A549 (cell line): ENCODE data around the gene FBXL7. TPM values are rescaled to one million over a fixed set of nuclear protein-coding genes. Genes with fewer than 3 reads are reported as not detected.

Source experiments
- ATAC-seq, 2 experiments: fragments of 200-7000 bp in 1 of 2; fragments of >200 bp in 1 of 2; cut with Nextera tagmentation in 1 of 2; cut with Tn5 transposase in 1 of 2; 3 replicates each; pipeline versions ENCODE4 v1.8.0 to v1.9.1; 2018 to 2020; ENCODE audit warnings: mild to moderate bottlenecking in 1 of 2, moderate library complexity in 1 of 2
- CTCF ChIA-PET: fragments of 300-600 bp; sonication (Branson Sonifier 250); formaldehyde crosslinking; extraction: SDS; loops from one replicate; lab custom pipeline; 2021; ENCODE audit warnings: antibody characterized with exemption, inconsistent platforms; lab: Yijun Ruan, JAX
- POLR2A ChIA-PET: fragments of 350-600 bp; formaldehyde crosslinking; extraction: SDS; loops from one replicate; lab custom pipeline; 2021; ENCODE audit warnings: antibody characterized with exemption, inconsistent platforms; lab: Yijun Ruan, JAX
- DNase-seq, 2 experiments: peaks; one replicate each; pipeline versions ENCODE4 v3.0.0 to v3.0.0-alpha.2; 2011 to 2016; ENCODE audit warnings: low read depth in 1 of 2, low spot score in 1 of 2
- FAIRE-seq: peaks from 2 replicates; lab custom pipeline; 2011; peaks lifted over from hg19 to GRCh38; lab: Jason Lieb, UNC
- H3K27ac ChIP-seq, 2 experiments: fragments of >200 bp; sonication (Bioruptor Twin); formaldehyde crosslinking; 3 replicates each; pipeline ENCODE4 v1.5.1; 2016 to 2017
- H3K4me1 ChIP-seq: fragments of >200 bp; sonication (Bioruptor Twin); formaldehyde crosslinking; 3 replicates; pipeline ENCODE4 v1.6.1; 2016
- H3K4me2 ChIP-seq: fragments of >200 bp; sonication (Bioruptor Twin); formaldehyde crosslinking; 3 replicates; pipeline ENCODE4 v1.6.1; 2016
- H3K4me3 ChIP-seq: fragments of >200 bp; sonication (Bioruptor Twin); formaldehyde crosslinking; 3 replicates; pipeline ENCODE4 v1.5.1; 2016
- H3K9me3 ChIP-seq: fragments of >200 bp; sonication (Bioruptor Twin); formaldehyde crosslinking; 3 replicates; pipeline ENCODE4 v1.6.1; 2016
- BHLHE40 ChIP-seq: IDR thresholded peaks from 2 replicates; pipeline ENCODE4 v1.6.1; 2012; ENCODE audit warnings: low read depth, low read length, inconsistent platforms
- CEBPB ChIP-seq, 2 experiments: fragments of >200 bp in 1 of 2; sonication (Bioruptor Twin) in 1 of 2; formaldehyde crosslinking in 1 of 2; IDR thresholded peaks; 2 replicates each; pipeline ENCODE4 v1.6.1; 2012 to 2016
- E2F6 ChIP-seq: IDR thresholded peaks from 2 replicates; pipeline ENCODE4 v1.6.1; 2012; ENCODE audit warnings: low read depth, borderline replicate concordance
- EHF ChIP-seq: fragments of 250-450 bp; sonication (Bioruptor Pico); IDR thresholded peaks from 2 replicates; pipeline ENCODE4 v1.5.0; 2020; ENCODE audit warnings: mild to moderate bottlenecking
- EHMT2 ChIP-seq: fragments of 200-600 bp; sonication (generic); IDR thresholded peaks from 2 replicates; pipeline ENCODE4 v1.6.1; 2016; ENCODE audit warnings: antibody characterized with exemption, low read depth, mild to moderate bottlenecking, moderate library complexity
- EP300 ChIP-seq, 2 experiments: fragments of >200 bp; sonication (Bioruptor Twin); formaldehyde crosslinking; IDR thresholded peaks; 2 replicates in 1 of 2; 3 replicates in 1 of 2; pipeline ENCODE4 v1.6.1; 2016 to 2017
- FOSB ChIP-seq: fragments of 250-450 bp; sonication (Bioruptor Pico); IDR thresholded peaks from 2 replicates; pipeline ENCODE4 v1.5.0; 2020; ENCODE audit warnings: mild to moderate bottlenecking, moderate library complexity
- FOSL2 ChIP-seq, 2 experiments: fragments of 450-650 bp in 1 of 2; fragments of >200 bp in 1 of 2; sonication (Bioruptor Twin) in 1 of 2; formaldehyde crosslinking; IDR thresholded peaks; 2 replicates each; pipeline versions ENCODE4 v1.5.0 to v1.6.1; 2016 to 2020; ENCODE audit warnings: mild to moderate bottlenecking in 1 of 2, moderate library complexity in 1 of 2
- FOXS1 ChIP-seq: fragments of 250-450 bp; sonication (Bioruptor Pico); IDR thresholded peaks from 2 replicates; pipeline ENCODE4 v1.5.0; 2020; ENCODE audit warnings: mild to moderate bottlenecking, moderate library complexity
- GATA3 ChIP-seq: IDR thresholded peaks from 2 replicates; pipeline ENCODE4 v1.6.1; 2012; ENCODE audit warnings: borderline replicate concordance
- HEYL ChIP-seq: fragments of 250-450 bp; sonication (Bioruptor Pico); IDR thresholded peaks from 2 replicates; pipeline ENCODE4 v1.8.0; 2021; ENCODE audit warnings: mild to moderate bottlenecking, moderate library complexity
- HOXB13 ChIP-seq: fragments of 250-450 bp; sonication (Bioruptor Pico); IDR thresholded peaks from 2 replicates; pipeline ENCODE4 v1.5.0; 2020; ENCODE audit warnings: low read depth, mild to moderate bottlenecking, moderate library complexity
- HOXB5 ChIP-seq: fragments of 250-450 bp; sonication (Bioruptor Pico); IDR thresholded peaks from 2 replicates; pipeline ENCODE4 v1.5.0; 2020; ENCODE audit warnings: mild to moderate bottlenecking, moderate library complexity
- MAFK ChIP-seq: fragments of 450-650 bp; IDR thresholded peaks from 2 replicates; pipeline ENCODE4 v1.6.1; 2014; ENCODE audit not compliant: partially characterized antibody
- MYC ChIP-seq: IDR thresholded peaks from 2 replicates; pipeline ENCODE4 v1.6.1; 2012; ENCODE audit warnings: mild to moderate bottlenecking, inconsistent platforms, low read length, improper control_type of control experiment, borderline replicate concordance
- PHF8 ChIP-seq: fragments of 200-600 bp; sonication (generic); IDR thresholded peaks from 2 replicates; pipeline ENCODE4 v1.6.1; 2016; ENCODE audit warnings: low read depth, mild to moderate bottlenecking, antibody characterized with exemption, moderate library complexity, borderline replicate concordance
- POLR2A ChIP-seq: IDR thresholded peaks from 2 replicates; pipeline ENCODE4 v1.6.1; 2012; ENCODE audit warnings: mild to moderate bottlenecking, low read length
- RAD21 ChIP-seq, 2 experiments: fragments of >200 bp in 1 of 2; sonication (Bioruptor Twin) in 1 of 2; formaldehyde crosslinking in 1 of 2; IDR thresholded peaks in 1 of 2; conservative IDR thresholded peaks in 1 of 2; 2 replicates in 1 of 2; 3 replicates in 1 of 2; pipeline ENCODE4 v1.6.1; 2012 to 2018; ENCODE audit warnings: inconsistent platforms in 1 of 2
- RARB ChIP-seq: fragments of 250-450 bp; sonication (Bioruptor Pico); IDR thresholded peaks from 2 replicates; pipeline ENCODE4 v1.8.0; 2021; ENCODE audit warnings: mild to moderate bottlenecking, moderate library complexity
- TP53 ChIP-seq: fragments of 250-450 bp; sonication (Bioruptor Pico); IDR thresholded peaks from 2 replicates; pipeline ENCODE4 v1.5.0; 2021; ENCODE audit warnings: mild to moderate bottlenecking, moderate library complexity
- ZC3H11A ChIP-seq: fragments of 450-650 bp; IDR thresholded peaks from 2 replicates; pipeline ENCODE4 v1.6.1; 2014; ENCODE audit warnings: antibody characterized with exemption, mild to moderate bottlenecking
- ZFP36 ChIP-seq: fragments of 450-650 bp; IDR thresholded peaks from 2 replicates; pipeline ENCODE4 v1.6.1; 2014; ENCODE audit warnings: borderline replicate concordance; ENCODE audit not compliant: partially characterized antibody
- ZNF302 ChIP-seq: fragments of 250-450 bp; sonication (Bioruptor Pico); IDR thresholded peaks from 2 replicates; pipeline ENCODE4 v1.9.0; 2021; ENCODE audit warnings: inconsistent platforms, mild to moderate bottlenecking, moderate library complexity
- WGBS: methylation state at CpG from one replicate; pipeline ENCODE4 v1.1.6; 2017; ENCODE audit errors: missing lambda C conversion rate; 5-methylcytosine and 5-hydroxymethylcytosine counted together
- polyA plus RNA-seq, 4 experiments: library from polyadenylated mRNA; depleted of rRNA in 3 of 4; stranded (reverse); fragments of >200 nt; fragmentation: RNase III in 1 of 4; extraction: RNeasy Plus Mini Kit Qiagen cat#74134 plus additional on column Dnase treatment in 1 of 4; gene quantifications; 2 replicates in 3 of 4; 3 replicates in 1 of 4; pipeline ENCODE4 v1.2.3, GENCODE V29; 2011 to 2017
- TF ChIP-seq, protein P1 (sequence below): IDR thresholded peaks from 2 replicates; pipeline ENCODE4 v1.6.1; 2012
- TF ChIP-seq, protein P2 (sequence below): fragments of 150-350 bp; IDR thresholded peaks from 2 replicates; pipeline ENCODE4 v1.6.1; 2014; ENCODE audit warnings: low read depth, mild to moderate bottlenecking, low read length
- TF ChIP-seq, protein P3 (sequence below): IDR thresholded peaks from 2 replicates; pipeline ENCODE4 v1.6.1; 2012

FBXL7 gene
- polyA plus RNA-seq, 2 of the 4 experiments (the other 2 are of a cell fraction) = 0.90 to 1.7 TPM

GRCh38 chr5:15637345-15637744, 137.4 kb downstream of the FBXL7 start:
- TF ChIP-seq MYC = no peak
- no peak for TF ChIP-seq FOSL2 (IDR thresholded peaks at IDR 0.05)
- no peak for TF ChIP-seq FOSL2 (CRISPR knock-in tag; IDR thresholded peaks at IDR 0.05)
- no peak for TF ChIP-seq HEYL
- TF ChIP-seq ZC3H11A = no peak
- no peak for TF ChIP-seq E2F6
- no peak for TF ChIP-seq EP300 (IDR thresholded peaks at IDR 0.05)
- no peak for TF ChIP-seq TP53
- TF ChIP-seq HOXB5 (CRISPR knock-in tag) = no peak
- no peak for TF ChIP-seq EHMT2
- TF ChIP-seq FOXS1 (CRISPR knock-in tag) = no peak
- no peak for TF ChIP-seq ZFP36
- no peak for TF ChIP-seq EHF (CRISPR knock-in tag)
- TF ChIP-seq PHF8 = no peak
- no peak for TF ChIP-seq POLR2A
- no peak for FAIRE-seq
- ChIA-PET CTCF (no interaction called here), POLR2A (no interaction called here)
- no peak for ATAC-seq
- no peaks in the 10 kb centered on the region for H3K4me1 ChIP-seq
- DNase-seq = no peak
- WGBS = 56% methylated on average over 1 of the region's 1 CpG
- H3K27ac ChIP-seq = no peak overlapping the region
- H3K4me3 ChIP-seq = no peak overlapping the region
- no peak overlapping the region for H3K4me2 ChIP-seq
- no peaks in the 10 kb centered on the region for H3K9me3 ChIP-seq

DNA sequence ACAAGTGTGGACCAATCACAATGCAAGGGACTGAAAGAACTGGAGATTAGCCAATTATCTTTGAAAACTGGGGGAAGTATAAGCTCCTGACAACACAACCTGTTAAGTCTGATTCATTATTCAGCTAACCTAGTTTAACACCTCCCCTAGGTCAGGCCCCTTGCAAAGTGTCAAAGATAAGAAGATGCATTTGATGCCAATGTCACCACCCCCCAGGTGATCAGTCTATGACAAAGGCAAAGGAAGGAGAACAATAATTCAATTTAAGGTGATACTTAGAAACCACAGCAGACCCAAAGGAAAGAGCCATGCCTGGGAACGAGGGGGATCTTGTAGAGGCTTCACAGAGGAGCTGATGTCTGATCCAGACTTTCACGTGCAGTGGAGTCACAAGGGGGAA, 137.9 kb downstream of the FBXL7 start:
- no peak for FAIRE-seq
- H3K4me3 ChIP-seq = no peak overlapping the region
- 36% methylated on average over 2 of the region's 2 CpGs for WGBS
- no peak for DNase-seq
- no peak overlapping the region for H3K4me2 ChIP-seq
- no peak for TF ChIP-seq FOSB (CRISPR knock-in tag)
- no peak for TF ChIP-seq HOXB13 (CRISPR knock-in tag)
- no peak for TF ChIP-seq CEBPB (IDR thresholded peaks at IDR 0.05)
- TF ChIP-seq, protein P1, sequence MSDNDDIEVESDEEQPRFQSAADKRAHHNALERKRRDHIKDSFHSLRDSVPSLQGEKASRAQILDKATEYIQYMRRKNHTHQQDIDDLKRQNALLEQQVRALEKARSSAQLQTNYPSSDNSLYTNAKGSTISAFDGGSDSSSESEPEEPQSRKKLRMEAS = no peak
- TF ChIP-seq EP300 (IDR thresholded peaks at IDR 0.05) = no peak
- no peak for TF ChIP-seq BHLHE40
- TF ChIP-seq, protein P2, sequence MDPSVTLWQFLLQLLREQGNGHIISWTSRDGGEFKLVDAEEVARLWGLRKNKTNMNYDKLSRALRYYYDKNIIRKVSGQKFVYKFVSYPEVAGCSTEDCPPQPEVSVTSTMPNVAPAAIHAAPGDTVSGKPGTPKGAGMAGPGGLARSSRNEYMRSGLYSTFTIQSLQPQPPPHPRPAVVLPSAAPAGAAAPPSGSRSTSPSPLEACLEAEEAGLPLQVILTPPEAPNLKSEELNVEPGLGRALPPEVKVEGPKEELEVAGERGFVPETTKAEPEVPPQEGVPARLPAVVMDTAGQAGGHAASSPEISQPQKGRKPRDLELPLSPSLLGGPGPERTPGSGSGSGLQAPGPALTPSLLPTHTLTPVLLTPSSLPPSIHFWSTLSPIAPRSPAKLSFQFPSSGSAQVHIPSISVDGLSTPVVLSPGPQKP = no peak
- CTCF ChIA-PET = interaction anchor here (1.1 kb wide), 1 partner anchor 52 kb away, joined by 3 read pairs; no protein-coding TSS in a partner anchor
- no peaks in the 10 kb centered on the region for H3K9me3 ChIP-seq
- POLR2A ChIA-PET = no interaction called here
- H3K27ac ChIP-seq = no peak overlapping the region
- no peak for ATAC-seq
- no peaks in the 10 kb centered on the region for H3K4me1 ChIP-seq

- WGBS = 36% methylated on average over 6 of the region's 6 CpGs
- Histone ChIP-seq H3K4me2 (no peak overlapping the region), H3K4me1 (no peaks in the 10 kb centered on the region), H3K4me3 (no peak overlapping the region), H3K27ac (no peak overlapping the region), H3K9me3 (no peaks in the 10 kb centered on the region)
- CTCF ChIA-PET = interaction anchor here (1.1 kb wide), 1 partner anchor 52 kb away, joined by 3 read pairs; no protein-coding TSS in a partner anchor
- POLR2A ChIA-PET = no interaction called here
- DNase-seq (no peak), FAIRE-seq (no peak), ATAC-seq (no peak)
- no peak for TF ChIP-seq RARB (CRISPR knock-in tag)
- TF ChIP-seq, protein P3, sequence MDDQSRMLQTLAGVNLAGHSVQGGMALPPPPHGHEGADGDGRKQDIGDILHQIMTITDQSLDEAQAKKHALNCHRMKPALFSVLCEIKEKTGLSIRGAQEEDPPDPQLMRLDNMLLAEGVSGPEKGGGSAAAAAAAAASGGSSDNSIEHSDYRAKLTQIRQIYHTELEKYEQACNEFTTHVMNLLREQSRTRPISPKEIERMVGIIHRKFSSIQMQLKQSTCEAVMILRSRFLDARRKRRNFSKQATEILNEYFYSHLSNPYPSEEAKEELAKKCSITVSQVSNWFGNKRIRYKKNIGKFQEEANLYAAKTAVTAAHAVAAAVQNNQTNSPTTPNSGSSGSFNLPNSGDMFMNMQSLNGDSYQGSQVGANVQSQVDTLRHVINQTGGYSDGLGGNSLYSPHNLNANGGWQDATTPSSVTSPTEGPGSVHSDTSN = no peak
- TF ChIP-seq ZNF302 = no peak
- TF ChIP-seq GATA3 = no peak
- TF ChIP-seq, protein P2 = no peak
- TF ChIP-seq TP53 = no peak
- no peak for TF ChIP-seq PHF8
- TF ChIP-seq EHF (CRISPR knock-in tag) = no peak
- TF ChIP-seq MAFK = no peak
- TF ChIP-seq EP300 (IDR thresholded peaks at IDR 0.05) = no peak
- TF ChIP-seq RAD21 (conservative IDR thresholded peaks at IDR 0.05 in 1 of 2, IDR thresholded peaks at IDR 0.05 in 1 of 2) = no peak
Observed at GRCh38 chr5:15638296-15638695, 138.3 kb downstream of the FBXL7 start.
